ENCODE measurements around the gene AXIN2.

DNA sequence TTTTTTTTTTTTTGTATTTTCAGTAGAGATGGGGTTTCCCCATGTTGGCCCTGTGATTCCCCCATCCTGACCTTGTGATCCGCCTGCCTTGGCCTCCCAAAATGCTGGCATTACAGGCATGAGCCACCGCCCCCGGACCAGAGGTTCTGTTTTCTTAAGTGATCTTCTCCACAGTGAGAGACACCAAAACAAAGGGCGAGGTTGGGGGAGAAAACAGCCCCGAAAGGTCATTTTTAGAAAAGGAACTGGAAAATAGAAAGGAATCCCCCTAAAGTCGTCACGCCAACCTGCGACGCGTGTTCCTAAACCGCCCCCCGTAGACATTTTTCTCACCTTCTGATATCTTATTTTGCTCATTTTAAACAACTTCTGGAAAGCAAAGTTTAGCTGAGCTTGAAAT, 6.1 kb upstream of the AXIN2 start:
- no peak for TF ChIP-seq POLR2A (IDR thresholded peaks at IDR 0.05)
- TF ChIP-seq, protein P1, sequence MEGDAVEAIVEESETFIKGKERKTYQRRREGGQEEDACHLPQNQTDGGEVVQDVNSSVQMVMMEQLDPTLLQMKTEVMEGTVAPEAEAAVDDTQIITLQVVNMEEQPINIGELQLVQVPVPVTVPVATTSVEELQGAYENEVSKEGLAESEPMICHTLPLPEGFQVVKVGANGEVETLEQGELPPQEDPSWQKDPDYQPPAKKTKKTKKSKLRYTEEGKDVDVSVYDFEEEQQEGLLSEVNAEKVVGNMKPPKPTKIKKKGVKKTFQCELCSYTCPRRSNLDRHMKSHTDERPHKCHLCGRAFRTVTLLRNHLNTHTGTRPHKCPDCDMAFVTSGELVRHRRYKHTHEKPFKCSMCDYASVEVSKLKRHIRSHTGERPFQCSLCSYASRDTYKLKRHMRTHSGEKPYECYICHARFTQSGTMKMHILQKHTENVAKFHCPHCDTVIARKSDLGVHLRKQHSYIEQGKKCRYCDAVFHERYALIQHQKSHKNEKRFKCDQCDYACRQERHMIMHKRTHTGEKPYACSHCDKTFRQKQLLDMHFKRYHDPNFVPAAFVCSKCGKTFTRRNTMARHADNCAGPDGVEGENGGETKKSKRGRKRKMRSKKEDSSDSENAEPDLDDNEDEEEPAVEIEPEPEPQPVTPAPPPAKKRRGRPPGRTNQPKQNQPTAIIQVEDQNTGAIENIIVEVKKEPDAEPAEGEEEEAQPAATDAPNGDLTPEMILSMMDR (IDR thresholded peaks at IDR 0.05) = no peak

Measured in testis (tissue), 2 donors.